ENCODE measurements around the gene ITGBL1. TPM values are rescaled to one million over a fixed set of nuclear protein-coding genes. Genes with fewer than 3 reads are reported as not detected.

Gene ITGBL1
- total and polyA plus RNA-seq, 2 of the 8 experiments (the other 6 are each of a cell fraction or from before 2014, with no cell fraction given), result not detected

DNA sequence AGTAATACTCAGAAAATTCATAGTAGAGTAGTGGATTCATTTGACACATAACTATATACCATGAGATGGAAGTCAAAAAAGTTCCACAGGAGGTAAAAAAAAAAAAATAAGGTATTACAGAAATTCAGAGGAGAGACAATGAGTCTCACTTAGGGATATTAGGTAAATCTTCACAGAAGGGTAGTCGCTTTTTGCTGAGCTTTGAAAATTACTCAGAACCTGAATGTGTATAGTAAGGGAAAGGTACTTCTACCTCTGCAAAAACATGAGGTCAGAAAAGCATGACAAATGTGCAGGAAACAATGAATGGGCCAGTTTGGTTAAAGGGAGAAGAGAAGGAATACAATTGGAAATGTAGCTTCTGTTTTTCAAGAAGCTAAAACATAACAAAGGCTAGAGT lies 250.6 kb downstream of the ITGBL1 start:
- DNase-seq (ENCODE audit: low read depth in 1 of 2, low spot score in 2 of 2) (no peak), FAIRE-seq (no peak)
- Histone ChIP-seq H3K79me2 (ENCODE audit: control insufficient read depth in 1 of 2, insufficient read depth in 2 of 2, low read length in 2 of 2) (no peaks in the 10 kb centered on the region), H2AK5ac (ENCODE audit: low read depth, low read length) (no peak overlapping the region), H3K9ac (replicated peaks in 1 of 4; ENCODE audit: extremely low read depth in 1 of 4, low read depth in 3 of 4, low read length in 3 of 4) (no peak overlapping the region), H3K23me2 (ENCODE audit: low read depth, low read length) (peaks cover 2% of the 10 kb centered on the region; the same call in 1 of the 2 replicates), H2BK12ac (ENCODE audit: low read depth, low read length) (no peak overlapping the region), H3K4ac (replicated peaks; ENCODE audit: insufficient read length, low read depth, low read length) (no peak overlapping the region), H3K9me3 (ENCODE audit: insufficient read depth in 2 of 2, low read depth in 1 of 2, low read length in 1 of 2) (no peaks in the 10 kb centered on the region), H3K14ac (ENCODE audit: insufficient read length) (no peak overlapping the region), H3K4me3 (ENCODE audit: extremely low read depth in 1 of 4, insufficient read depth in 2 of 4, low read depth in 3 of 4, low read length in 4 of 4) (no peak overlapping the region), H2AFZ (ENCODE audit: low read length) (no peak overlapping the region), H2BK5ac (ENCODE audit: low read depth, low read length) (no peak overlapping the region), H4K91ac (replicated peaks; ENCODE audit: insufficient read length, low read length) (no peak overlapping the region), H3K27me3 (replicated peaks in 1 of 4; ENCODE audit: control insufficient read depth in 3 of 4, extremely low read depth in 1 of 4, insufficient read depth in 3 of 4, low read length in 3 of 4) (no peaks in the 10 kb centered on the region), H4K20me1 (replicated peaks in 1 of 2; ENCODE audit: control insufficient read depth in 1 of 2, insufficient read depth in 2 of 2, low read length in 2 of 2) (no peaks in the 10 kb centered on the region), H3K36me3 (ENCODE audit: control insufficient read depth in 2 of 4, insufficient read depth in 4 of 4, low read length in 3 of 4) (no peaks in the 10 kb centered on the region), H2BK20ac (ENCODE audit: low read length) (no peak overlapping the region), H3K27ac (ENCODE audit: low read depth, low read length) (no peak overlapping the region), H3K4me2 (ENCODE audit: insufficient read depth in 1 of 2, low read depth in 2 of 2, low read length in 2 of 2) (no peak overlapping the region), H2BK120ac (replicated peaks; ENCODE audit: low read depth, low read length) (no peak overlapping the region), H4K8ac (ENCODE audit: extremely low read depth, insufficient read depth, low read length) (no peak overlapping the region), H3K4me1 (replicated peaks in 1 of 4; ENCODE audit: control insufficient read depth in 3 of 4, insufficient read depth in 4 of 4, low read length in 3 of 4) (no peaks in the 10 kb centered on the region; a peak in 1 of 7 replicates), H3K23ac (ENCODE audit: insufficient read length) (no peak overlapping the region), H4K5ac (ENCODE audit: insufficient read length, low read depth, low read length) (no peak overlapping the region), H3K18ac (ENCODE audit: extremely low read depth, low read length) (no peak overlapping the region), H3K56ac (replicated peaks; ENCODE audit: insufficient read length, low read depth, low read length) (no peak overlapping the region), H2BK15ac (ENCODE audit: low read length) (no peak overlapping the region), H3K79me1 (ENCODE audit: low read depth, low read length) (no peaks in the 10 kb centered on the region)
- ChIA-PET CTCF (ENCODE audit: partially characterized antibody) (interaction anchor here (0.6 to 1.4 kb wide), 4 partner anchors 8 to 723 kb away, joined by 3 to 6 read pairs (median 3); no protein-coding TSS in a partner anchor), POLR2A (ENCODE audit: partially characterized antibody) (no interaction called here)
- 96% methylated on average over 1 of the region's 1 CpG; no CpG with 5 or more reads in 1 of the 2 experiments for WGBS, 2 experiments (ENCODE audit: extremely low coverage in 1 of 2, insufficient coverage in 1 of 2, insufficient read length in 1 of 2, insufficient replicate concordance in 2 of 2, low coverage in 1 of 2, low lambda C conversion rate in 2 of 2, missing lambda C conversion rate in 1 of 2)
- TF ChIP-seq MAX (IDR thresholded peaks at IDR 0.05), result no peak
